H1 (cell line): ENCODE measurements around the gene ZFP36L1. TPM values are rescaled to one million over a fixed set of nuclear protein-coding genes. Genes with fewer than 3 reads are reported as not detected.

Experiments used
- CEBPB ChIP-seq: IDR thresholded peaks from 2 replicates; pipeline ENCODE4 v1.6.1; 2012; ENCODE audit warnings: low read depth, low read length
- CHD7 ChIP-seq: fragments of 300-600 bp; sonication (generic); IDR thresholded peaks from 2 replicates; pipeline ENCODE4 v1.7.1; 2012; ENCODE audit warnings: low read length, moderate library complexity, mild to moderate bottlenecking, inconsistent platforms; ENCODE audit not compliant: insufficient replicate concordance
- MAX ChIP-seq: IDR thresholded peaks from 2 replicates; pipeline ENCODE4 v1.6.1; 2012; ENCODE audit warnings: inconsistent platforms
- TBP ChIP-seq: IDR thresholded peaks from 2 replicates; pipeline ENCODE4 v1.6.1; 2011; ENCODE audit warnings: low read depth, low read length, improper control_type of control experiment
- polyA plus RNA-seq, 7 experiments: library from polyadenylated mRNA; depleted of rRNA in 3 of 7; stranded (reverse) in 5 of 7; unstranded in 2 of 7; fragments of >200 nt in 5 of 7; fragments of 200-250 nt in 2 of 7; gene quantifications; 1 replicate in 5 of 7; 2 replicates in 1 of 7; 4 replicates in 1 of 7; pipeline versions ENCODE4 v1.2.1 to v1.2.3, GENCODE V29; 2011 to 2013; ENCODE audit warnings: missing spikeins in 2 of 7, mixed read lengths in 2 of 7
- total RNA-seq: library from RNA; stranded (reverse); fragmentation: NEBNext Ultra II Directional; extraction: Animal tissue kit (Norgen Biotek cat#: 25700); gene quantifications from 2 replicates; pipeline ENCODE4 v1.2.1, GENCODE V29; 2021

Gene ZFP36L1
- total and polyA plus RNA-seq, 2 of the 8 experiments (the other 6 are each of a cell fraction or from before 2014, with no cell fraction given): 80.4 to 132 TPM

- TF ChIP-seq CHD7 (no peak), MAX (no peak), CEBPB (no peak), TBP (no peak)
Measured at GRCh38 chr14:68807987-68808386, 15.1 kb upstream of the ZFP36L1 start (continued).
